Brain microvascular endothelial cell (primary cell): ENCODE measurements around the gene ARIH1.

Source experiments
- DNase-seq: peaks from one replicate; pipeline ENCODE4 v3.0.0-alpha.2; 2020
- H3K27ac ChIP-seq: fragments of 250-450 bp; sonication (Bioruptor Pico); 2 replicates; pipeline ENCODE4 v1.5.1; 2020; ENCODE audit warnings: mild to moderate bottlenecking, moderate library complexity
- H3K27me3 ChIP-seq: fragments of 250-450 bp; sonication (Bioruptor Pico); replicated peaks from 2 replicates; pipeline ENCODE4 v1.5.1; 2020; ENCODE audit warnings: mild to moderate bottlenecking
- H3K36me3 ChIP-seq: fragments of 250-450 bp; sonication (Bioruptor Pico); replicated peaks from 2 replicates; pipeline ENCODE4 v1.5.1; 2020; ENCODE audit warnings: mild to moderate bottlenecking
- H3K4me3 ChIP-seq: 2 replicates; pipeline ENCODE4 v1.5.1; 2011; ENCODE audit warnings: low read depth, mild to moderate bottlenecking, control low read depth, low read length, moderate library complexity
- in situ Hi-C: cut with HindIII; loops from 2 replicates; pipeline ENCODE4 v1.10.0; 2017; ENCODE audit warnings: low sequenced_read_pairs, low pct_ligation_motif_present
- TF ChIP-seq, protein P1 (sequence below): IDR thresholded peaks from 2 replicates; pipeline ENCODE4 v1.5.1; 2011; ENCODE audit warnings: low read depth, mild to moderate bottlenecking, moderate library complexity, low read length, control low read depth, inconsistent platforms; ENCODE audit errors: missing control alignments

Gene ARIH1

DNA sequence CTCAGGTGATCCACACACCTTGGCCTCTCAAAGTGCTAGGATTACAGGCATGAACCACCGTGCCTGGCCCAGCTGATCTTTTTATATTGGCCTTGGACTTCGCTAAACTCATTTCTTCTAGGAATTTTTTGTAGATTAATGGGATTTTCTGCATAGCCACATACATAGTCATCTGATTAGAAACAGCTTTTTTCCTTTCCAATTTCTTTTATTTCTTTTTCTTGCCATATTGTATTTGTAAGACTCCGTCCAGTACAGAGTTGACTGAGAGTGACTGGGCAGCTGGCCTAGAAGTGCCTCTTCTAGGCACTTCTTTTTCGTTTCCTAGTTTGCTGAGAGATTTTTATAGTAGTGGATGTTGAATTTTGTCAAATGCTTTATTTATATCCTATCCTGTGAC, 37.4 kb downstream of the ARIH1 start:
- Histone ChIP-seq H3K27ac (no peak overlapping the region), H3K36me3 (no peaks in the 10 kb centered on the region), H3K27me3 (no peaks in the 10 kb centered on the region), H3K4me3 (no peak overlapping the region)
- in situ Hi-C loops: no loop called here
- no peak for DNase-seq
- TF ChIP-seq, protein P1, sequence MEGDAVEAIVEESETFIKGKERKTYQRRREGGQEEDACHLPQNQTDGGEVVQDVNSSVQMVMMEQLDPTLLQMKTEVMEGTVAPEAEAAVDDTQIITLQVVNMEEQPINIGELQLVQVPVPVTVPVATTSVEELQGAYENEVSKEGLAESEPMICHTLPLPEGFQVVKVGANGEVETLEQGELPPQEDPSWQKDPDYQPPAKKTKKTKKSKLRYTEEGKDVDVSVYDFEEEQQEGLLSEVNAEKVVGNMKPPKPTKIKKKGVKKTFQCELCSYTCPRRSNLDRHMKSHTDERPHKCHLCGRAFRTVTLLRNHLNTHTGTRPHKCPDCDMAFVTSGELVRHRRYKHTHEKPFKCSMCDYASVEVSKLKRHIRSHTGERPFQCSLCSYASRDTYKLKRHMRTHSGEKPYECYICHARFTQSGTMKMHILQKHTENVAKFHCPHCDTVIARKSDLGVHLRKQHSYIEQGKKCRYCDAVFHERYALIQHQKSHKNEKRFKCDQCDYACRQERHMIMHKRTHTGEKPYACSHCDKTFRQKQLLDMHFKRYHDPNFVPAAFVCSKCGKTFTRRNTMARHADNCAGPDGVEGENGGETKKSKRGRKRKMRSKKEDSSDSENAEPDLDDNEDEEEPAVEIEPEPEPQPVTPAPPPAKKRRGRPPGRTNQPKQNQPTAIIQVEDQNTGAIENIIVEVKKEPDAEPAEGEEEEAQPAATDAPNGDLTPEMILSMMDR: no peak

DNA sequence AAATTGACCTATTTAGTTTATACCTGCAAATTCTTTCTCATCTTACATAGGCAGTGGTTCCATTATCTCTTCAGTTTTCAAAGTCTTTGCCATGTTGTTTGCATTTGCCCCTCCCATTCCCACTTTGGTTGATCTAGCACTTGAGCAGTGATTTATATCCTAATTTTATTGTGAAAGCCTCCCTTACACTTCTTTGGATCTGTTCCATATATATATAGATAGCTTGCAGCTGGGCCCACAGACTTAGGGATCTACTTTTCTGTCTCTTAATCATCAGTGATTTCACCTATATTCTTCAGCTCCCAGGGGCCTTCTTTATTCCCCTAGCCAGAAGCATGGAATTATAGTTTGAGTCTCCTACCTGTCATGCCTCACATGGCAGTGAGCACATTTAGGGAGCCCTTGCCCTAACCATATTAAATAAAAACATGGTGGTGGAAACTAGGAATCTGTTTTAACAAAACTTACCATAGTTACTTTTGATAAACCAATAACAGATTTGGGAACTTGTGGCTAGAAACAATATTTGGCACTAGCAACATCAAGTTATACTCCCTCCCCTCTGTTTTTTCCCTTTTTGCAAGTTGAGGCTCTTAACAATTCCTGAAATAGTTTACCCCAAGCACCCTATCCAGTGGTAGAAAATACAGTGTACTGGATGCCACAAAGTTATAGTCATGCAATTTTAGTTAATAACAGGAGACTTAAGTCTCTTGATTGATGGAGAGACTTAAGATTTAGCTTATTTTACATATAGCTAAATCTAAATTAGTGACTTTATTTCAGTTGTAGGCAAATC, 41.7 kb downstream of the ARIH1 start:
- TF ChIP-seq, protein P1: no peak
- in situ Hi-C loops: no loop called here
- no peak for DNase-seq

DNA sequence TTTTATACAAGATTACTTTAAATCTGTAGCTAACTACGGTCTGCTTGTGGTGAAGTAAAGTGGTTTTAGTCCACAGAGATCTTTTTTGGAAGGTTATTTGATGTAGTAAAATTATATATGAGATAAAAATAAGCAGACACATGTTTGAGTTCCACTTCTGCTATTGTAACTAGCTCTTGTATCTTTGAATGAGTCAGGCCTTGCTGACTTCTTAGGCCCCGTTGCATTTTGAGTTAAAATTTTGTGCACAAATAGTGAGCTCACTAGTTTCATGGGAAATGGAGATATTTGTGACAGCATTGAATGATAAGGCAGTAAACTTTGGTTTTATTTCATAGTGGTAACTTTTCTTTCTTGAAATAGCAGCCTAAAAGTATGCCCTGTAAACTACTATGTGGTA, 42.6 kb downstream of the ARIH1 start:
- Histone ChIP-seq H3K27ac (no peak overlapping the region), H3K36me3 (no peaks in the 10 kb centered on the region), H3K4me3 (no peak overlapping the region), H3K27me3 (no peaks in the 10 kb centered on the region)
- no peak for DNase-seq
- TF ChIP-seq, protein P1: no peak
- in situ Hi-C loops: no loop called here

More for the DNA sequence above, 41.7 kb downstream of the ARIH1 start:
- Histone ChIP-seq H3K27me3 (no peaks in the 10 kb centered on the region), H3K27ac (no peak overlapping the region), H3K4me3 (no peak overlapping the region), H3K36me3 (no peaks in the 10 kb centered on the region)

DNA sequence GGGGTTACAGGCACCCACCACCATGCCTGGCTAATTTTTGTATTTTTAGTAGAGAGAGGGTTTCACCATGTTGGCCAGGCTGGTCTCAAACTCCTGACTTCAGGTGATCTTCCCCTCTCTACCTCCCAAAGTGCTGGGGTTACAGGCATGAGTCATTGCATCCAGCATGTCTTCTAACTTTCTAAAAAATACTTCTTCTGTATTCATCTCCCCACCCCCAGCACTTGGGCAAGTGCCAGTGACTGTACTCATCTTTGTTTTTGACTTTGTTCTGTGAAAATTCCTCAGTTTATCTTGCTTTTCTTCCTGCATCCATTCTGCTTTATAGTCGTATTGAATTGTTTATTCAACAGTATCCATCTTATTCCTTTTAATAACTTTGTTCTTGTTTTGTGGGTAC, 47.6 kb downstream of the ARIH1 start:
- peak; percentile 65 for DNase-seq
- Histone ChIP-seq H3K4me3 (no peak overlapping the region), H3K27ac (no peak overlapping the region), H3K27me3 (no peaks in the 10 kb centered on the region), H3K36me3 (no peaks in the 10 kb centered on the region)
- in situ Hi-C loops: no loop called here
- TF ChIP-seq, protein P1: no peak

DNA sequence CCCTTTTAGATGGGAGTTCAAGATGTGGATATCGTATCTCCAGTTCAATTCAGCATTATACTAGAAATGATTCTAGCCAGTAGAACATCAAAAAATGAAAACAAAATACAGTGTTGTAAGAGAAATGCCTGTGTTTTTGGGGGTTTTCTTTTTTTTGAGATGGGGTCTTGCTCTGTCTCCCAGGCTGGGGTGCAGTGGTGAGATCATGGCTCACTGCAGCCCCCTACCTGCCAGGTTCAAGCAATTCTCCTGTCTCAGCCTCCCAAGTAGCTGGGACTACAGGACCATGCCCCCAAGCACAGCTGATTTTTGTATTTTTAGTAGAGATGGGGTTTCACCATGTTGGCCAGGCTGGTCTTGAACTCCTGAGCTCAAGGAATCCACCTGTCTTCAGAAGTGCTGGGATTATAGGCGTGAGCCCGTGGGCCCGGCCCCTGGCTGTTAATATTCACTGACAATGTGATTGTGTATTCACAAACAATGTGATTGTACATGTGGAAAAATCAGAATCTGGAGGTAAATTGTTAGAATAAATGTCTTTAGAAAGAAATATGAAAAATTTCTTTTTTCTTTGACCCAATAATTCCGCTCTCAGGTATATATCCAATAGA, 59.0 kb downstream of the ARIH1 start:
- no peak for DNase-seq
- in situ Hi-C loops: no loop called here
- Histone ChIP-seq H3K27me3 (no peaks in the 10 kb centered on the region), H3K27ac (no peak overlapping the region), H3K36me3 (no peaks in the 10 kb centered on the region), H3K4me3 (no peak overlapping the region)
- TF ChIP-seq, protein P1: peak; percentile 59

DNA sequence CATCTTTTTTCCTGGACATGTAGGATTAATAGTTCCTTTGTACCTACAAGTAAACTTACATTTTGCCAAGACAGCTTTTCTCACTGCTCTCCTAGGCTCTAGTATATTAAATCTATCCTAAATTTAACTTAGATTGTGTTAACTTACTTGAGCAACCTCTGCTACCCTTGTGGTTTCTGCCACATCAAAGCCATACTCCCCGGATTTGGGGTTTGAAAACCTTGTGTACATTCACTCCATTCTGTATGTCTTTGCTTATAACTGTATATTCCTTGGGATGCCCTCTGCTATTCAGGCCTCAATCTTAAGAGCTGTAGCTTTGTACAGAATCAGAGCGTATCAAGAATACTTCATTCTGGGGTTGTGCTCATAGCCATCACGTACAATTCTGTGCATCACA, 60.4 kb downstream of the ARIH1 start:
- DNase-seq: no peak
- Histone ChIP-seq H3K27ac (no peak overlapping the region), H3K27me3 (no peaks in the 10 kb centered on the region), H3K36me3 (no peaks in the 10 kb centered on the region), H3K4me3 (no peak overlapping the region)
- in situ Hi-C loops: no loop called here
- TF ChIP-seq, protein P1: no peak
